HCT116 (cell line): ENCODE results near the gene RAD9A. TPM values are rescaled to one million over a fixed set of nuclear protein-coding genes. Genes with fewer than 3 reads are reported as not detected.

Experiments used
- ATAC-seq: fragments of 200-7000 bp; cut with Tn5 transposase; 2 replicates; pipeline ENCODE4 v1.9.1; 2020; ENCODE audit warnings: mild to moderate bottlenecking, moderate library complexity
- BruUV-seq: library from RNA; stranded (reverse); fragments of 400-500 nt; replicated peaks from 2 replicates; lab custom pipeline; 2021; lab: Mats Ljungman, UMichigan
- CTCF ChIA-PET: fragments of 300-600 bp; sonication (Branson Sonifier 250); formaldehyde crosslinking; loops from one replicate; lab custom pipeline; 2021; ENCODE audit warnings: antibody characterized with exemption; lab: Charles Lee
- POLR2A ChIA-PET: fragments of 300-600, 350-600 bp; sonication (Branson Sonifier 250); formaldehyde crosslinking; loops from one replicate; lab custom pipeline; 2021; ENCODE audit warnings: antibody characterized with exemption; lab: Charles Lee
- RAD21 ChIA-PET, 2 experiments: fragments of 300-600 bp; sonication (Branson Sonifier 250); formaldehyde crosslinking; loops; one replicate each; lab custom pipeline; 2023; ENCODE audit warnings: low total read pairs in 2 of 2; ENCODE audit not compliant: uncharacterized antibody in 2 of 2, unreplicated experiment in 2 of 2, low non-redundant PET in 1 of 2; lab: Charles Lee
- DNase-seq: peaks from one replicate; pipeline ENCODE4 v3.0.0-alpha.2; 2010; ENCODE audit warnings: low read depth, low spot score
- H2AFZ ChIP-seq: fragments of 200-600 bp; shearing (Covaris generic), sonication (generic); 2 replicates; pipeline ENCODE4 v1.6.1; 2017; ENCODE audit warnings: low read depth, mixed run types, mixed read lengths, antibody characterized with exemption, low read length; ENCODE audit not compliant: poor library complexity, severe bottlenecking
- H3K27ac ChIP-seq: 2 replicates; pipeline ENCODE4 v1.5.1; 2012; ENCODE audit warnings: low read depth, low read length
- H3K27me3 ChIP-seq: fragments of 200-600 bp; sonication (generic); 2 replicates; pipeline ENCODE4 v1.6.1; 2016; ENCODE audit warnings: mixed run types, low read length, mixed read lengths; ENCODE audit not compliant: insufficient read depth
- H3K36me3 ChIP-seq, 2 experiments: fragments of 200-500 bp in 1 of 2; fragments of 200-600 bp in 1 of 2; sonication (Bioruptor generic) in 1 of 2; sonication (generic) in 1 of 2; 2 replicates each; pipeline versions ENCODE4 v1.5.1 to v1.6.1; 2014 to 2016; ENCODE audit warnings: low read length in 2 of 2, inconsistent platforms in 1 of 2, mixed read lengths in 1 of 2, mixed run types in 1 of 2; ENCODE audit not compliant: insufficient read depth in 2 of 2, control insufficient read depth in 1 of 2
- H3K4me1 ChIP-seq, 2 experiments: fragments of 200-600 bp in 1 of 2; sonication (generic) in 1 of 2; 2 replicates each; pipeline versions ENCODE4 v1.5.1 to v1.6.1; 2012 to 2017; ENCODE audit warnings: low read length in 2 of 2, inconsistent platforms in 1 of 2, mild to moderate bottlenecking in 1 of 2, mixed read lengths in 1 of 2, mixed run types in 1 of 2, moderate library complexity in 1 of 2; ENCODE audit not compliant: insufficient read depth in 2 of 2, control insufficient read depth in 1 of 2
- H3K4me2 ChIP-seq: fragments of 200-600 bp; sonication (generic); 2 replicates; pipeline ENCODE4 v1.6.1; 2017; ENCODE audit warnings: mixed run types, low read length, mixed read lengths
- H3K4me3 ChIP-seq, 2 experiments: fragments of 200-600 bp in 1 of 2; sonication (generic) in 1 of 2; replicated peaks in 1 of 2; 2 replicates each; pipeline ENCODE4 v1.5.1; 2011 to 2016; ENCODE audit warnings: low read length in 2 of 2, control low read depth in 1 of 2, low read depth in 1 of 2, mild to moderate bottlenecking in 1 of 2, mixed read lengths in 1 of 2, mixed run types in 1 of 2
- H3K79me2 ChIP-seq: fragments of 200-600 bp; sonication (generic); 2 replicates; pipeline ENCODE4 v1.6.1; 2017; ENCODE audit warnings: mild to moderate bottlenecking, mixed run types, low read length, moderate library complexity, mixed read lengths; ENCODE audit not compliant: insufficient read depth
- H3K9ac ChIP-seq: fragments of 200-600 bp; sonication (generic); 2 replicates; pipeline ENCODE4 v1.6.1; 2016; ENCODE audit warnings: low read length, mixed read lengths
- H3K9me2 ChIP-seq: fragments of 200-600 bp; sonication (generic), shearing (Covaris generic); 2 replicates; pipeline ENCODE4 v1.6.1; 2017; ENCODE audit warnings: mixed run types, mild to moderate bottlenecking, moderate library complexity; ENCODE audit not compliant: insufficient read depth
- H3K9me3 ChIP-seq, 2 experiments: fragments of 200-500 bp in 1 of 2; fragments of 200-600 bp in 1 of 2; sonication (Bioruptor generic) in 1 of 2; sonication (generic) in 1 of 2; 2 replicates each; pipeline ENCODE4 v1.6.1; 2014 to 2017; ENCODE audit warnings: low read length in 2 of 2, mixed read lengths in 2 of 2, inconsistent platforms in 1 of 2, low read depth in 1 of 2, mild to moderate bottlenecking in 1 of 2, mixed run types in 1 of 2, moderate library complexity in 1 of 2; ENCODE audit not compliant: control insufficient read depth in 1 of 2, insufficient read depth in 1 of 2
- H4K20me1 ChIP-seq: fragments of 200-600 bp; sonication (generic), shearing (Covaris generic); 2 replicates; pipeline ENCODE4 v1.6.1; 2017; ENCODE audit warnings: mixed run types, mild to moderate bottlenecking, moderate library complexity; ENCODE audit not compliant: insufficient read depth
- CEBPB ChIP-seq: IDR thresholded peaks from 2 replicates; pipeline ENCODE4 v1.6.1; 2012; ENCODE audit warnings: low read depth
- EGR1 ChIP-seq: IDR thresholded peaks from 2 replicates; pipeline ENCODE4 v1.6.1; 2012; ENCODE audit warnings: low read depth
- ELF1 ChIP-seq: IDR thresholded peaks from 2 replicates; pipeline ENCODE4 v1.6.1; 2012; ENCODE audit warnings: low read depth, borderline replicate concordance
- EZH2 ChIP-seq: fragments of 200-600 bp; sonication (generic); IDR thresholded peaks from 2 replicates; pipeline ENCODE4 v1.6.1; 2017; ENCODE audit warnings: antibody characterized with exemption, mixed run types
- EZH2phosphoT487 ChIP-seq: fragments of 200-600 bp; IDR thresholded peaks from 2 replicates; pipeline ENCODE4 v1.6.1; 2018; ENCODE audit warnings: antibody characterized with exemption, borderline replicate concordance
- JUND ChIP-seq: IDR thresholded peaks from 2 replicates; pipeline ENCODE4 v1.6.1; 2012
- POLR2AphosphoS5 ChIP-seq: IDR thresholded peaks from 2 replicates; pipeline ENCODE4 v1.6.1; 2011; ENCODE audit warnings: mild to moderate bottlenecking, low read depth, low read length, moderate library complexity
- RAD21 ChIP-seq: IDR thresholded peaks from 2 replicates; pipeline ENCODE4 v1.6.1; 2012; ENCODE audit warnings: low read depth, mild to moderate bottlenecking
- REST ChIP-seq: IDR thresholded peaks from 2 replicates; pipeline ENCODE4 v1.6.1; 2012; ENCODE audit warnings: low read depth
- SIN3A ChIP-seq: IDR thresholded peaks from 2 replicates; pipeline ENCODE4 v1.6.1; 2012; ENCODE audit warnings: low read depth
- SP1 ChIP-seq: IDR thresholded peaks from 2 replicates; pipeline ENCODE4 v1.6.1; 2012; ENCODE audit warnings: low read depth
- SRF ChIP-seq: IDR thresholded peaks from 2 replicates; pipeline ENCODE4 v1.6.1; 2012; ENCODE audit warnings: low read depth
- TCF7L2 ChIP-seq: IDR thresholded peaks from 2 replicates; pipeline ENCODE4 v1.7.0; 2011; ENCODE audit warnings: borderline replicate concordance, inconsistent platforms; ENCODE audit not compliant: insufficient read depth, insufficient read length; ENCODE audit errors: extremely low read depth
- YY1 ChIP-seq: IDR thresholded peaks from 2 replicates; pipeline ENCODE4 v1.6.1; 2011; ENCODE audit warnings: low read length, low read depth, moderate library complexity, mild to moderate bottlenecking; ENCODE audit not compliant: insufficient replicate concordance; ENCODE audit errors: extremely low read depth
- ZFX ChIP-seq: fragments of 450-650 bp; IDR thresholded peaks from 2 replicates; pipeline ENCODE4 v1.6.1; 2017
- ZNF274 ChIP-seq: fragments of 200-500 bp; sonication (Bioruptor generic); IDR thresholded peaks from 2 replicates; pipeline ENCODE4 v1.6.1; 2014; ENCODE audit warnings: mild to moderate bottlenecking, low read depth, low read length, inconsistent platforms
- intact Hi-C: fragments of 100-400 bp; cut with micrococcal nuclease; formaldehyde crosslinking; loops from 2 replicates; pipeline ENCODE4 v1.10.0; 2022
- total RNA-seq: library from RNA; stranded (reverse); gene quantifications from one replicate; pipeline ENCODE4 v1.2.1, GENCODE V29; 2021; ENCODE audit not compliant: unreplicated experiment
- TF ChIP-seq, protein P1 (sequence below): IDR thresholded peaks from 2 replicates; pipeline ENCODE4 v1.6.1; 2012

RAD9A gene
- total RNA-seq, 1 experiment from 2014 or later = 49.8 TPM

- intact Hi-C loops = no loop called here
- no peak for ATAC-seq
Observed at GRCh38 chr11:67393990-67394389, 2.2 kb downstream of the RAD9A start.

DNA sequence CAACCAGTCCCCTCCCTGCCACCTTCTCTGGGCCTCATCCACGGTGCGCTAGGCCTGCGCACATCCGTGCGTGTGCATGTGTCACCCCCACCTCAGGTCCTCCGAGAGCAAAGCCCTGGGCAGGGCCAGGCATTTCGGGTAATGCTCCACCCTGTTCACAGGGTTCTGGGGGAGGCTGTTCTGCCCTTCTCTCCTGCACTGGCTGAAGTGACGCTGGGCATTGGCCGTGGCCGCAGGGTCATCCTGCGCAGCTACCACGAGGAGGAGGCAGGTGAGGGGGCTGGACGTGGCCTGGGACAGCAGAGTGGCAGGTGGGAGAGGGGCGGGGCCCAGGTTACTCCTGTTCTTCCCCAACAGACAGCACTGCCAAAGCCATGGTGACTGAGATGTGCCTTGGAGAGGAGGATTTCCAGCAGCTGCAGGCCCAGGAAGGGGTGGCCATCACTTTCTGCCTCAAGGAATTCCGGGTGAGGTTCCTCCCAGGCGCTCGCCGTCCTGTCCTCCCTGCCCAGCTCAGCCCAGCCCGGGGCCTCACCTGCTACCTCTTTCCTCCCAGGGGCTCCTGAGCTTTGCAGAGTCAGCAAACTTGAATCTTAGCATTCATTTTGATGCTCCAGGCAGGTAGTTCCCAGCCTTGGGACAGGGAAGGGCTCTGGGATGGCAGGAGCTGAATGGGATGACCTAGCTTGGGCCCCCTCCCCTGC, 3.9 kb downstream of the RAD9A start:
- no peak overlapping the region for H2AFZ ChIP-seq
- BruUV-seq = no TSS peak
- H3K4me1 ChIP-seq = peaks cover 12 to 25% of the 10 kb centered on the region in 2 experiments
- H3K9me2 ChIP-seq = no peaks in the 10 kb centered on the region
- H3K36me3 ChIP-seq = peaks cover 13 to 37% of the 10 kb centered on the region in 2 experiments; a peak in 3 of 4 replicates
- ATAC-seq (no peak), DNase-seq (no peak)
- H3K4me2 ChIP-seq = no peak overlapping the region
- H4K20me1 ChIP-seq = no peaks in the 10 kb centered on the region
- H3K27me3 ChIP-seq = no peaks in the 10 kb centered on the region
- H3K9ac ChIP-seq = no peak overlapping the region
- POLR2A ChIA-PET = no interaction called here
- peaks cover 31% of the 10 kb centered on the region for H3K79me2 ChIP-seq
- H3K4me3 ChIP-seq = no peak overlapping the region
- H3K9me3 ChIP-seq = no peaks in the 10 kb centered on the region
- CTCF ChIA-PET = no interaction called here
- TF ChIP-seq ZFX (no peak), POLR2AphosphoS5 (no peak; the same call in 1 of the 2 replicates), SIN3A (no peak), REST (no peak), JUND (no peak), ELF1 (no peak), CEBPB (no peak), SP1 (no peak), TCF7L2 (no peak), EGR1 (no peak), SRF (no peak), YY1 (no peak), RAD21 (no peak), EZH2 (no peak), ZNF274 (no peak)
- TF ChIP-seq, protein P1, sequence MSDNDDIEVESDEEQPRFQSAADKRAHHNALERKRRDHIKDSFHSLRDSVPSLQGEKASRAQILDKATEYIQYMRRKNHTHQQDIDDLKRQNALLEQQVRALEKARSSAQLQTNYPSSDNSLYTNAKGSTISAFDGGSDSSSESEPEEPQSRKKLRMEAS = no peak
- RAD21 ChIA-PET = no interaction called here
- H3K27ac ChIP-seq = no peak overlapping the region; the same call in 1 of the 2 replicates
- intact Hi-C loops = no loop called here

More at GRCh38 chr11:67393990-67394389, 2.2 kb downstream of the RAD9A start:
- Histone ChIP-seq H3K4me3 (no peak overlapping the region), H3K27me3 (no peaks in the 10 kb centered on the region)
- no peak for TF ChIP-seq EZH2phosphoT487
- TF ChIP-seq, all 23 proteins: peak for 0
- Histone ChIP-seq H2AFZ (no peak overlapping the region), H3K36me3 (peaks cover 13 to 31% of the 10 kb centered on the region in 2 experiments; a peak in 3 of 4 replicates), H3K4me2 (no peak overlapping the region), H4K20me1 (no peaks in the 10 kb centered on the region), H3K9me2 (no peaks in the 10 kb centered on the region), H3K4me1 (peaks cover 9 to 34% of the 10 kb centered on the region in 2 experiments), H3K9me3 (no peaks in the 10 kb centered on the region), H3K27ac (no peak overlapping the region), H3K79me2 (peaks cover 17% of the 10 kb centered on the region), H3K9ac (no peak overlapping the region)
- ChIA-PET RAD21 (no interaction called here), POLR2A (no interaction called here), CTCF (no interaction called here)
- no peak for DNase-seq
- no TSS peak for BruUV-seq
